ENCODE measurements around the gene LSP1.

The LSP1 gene

GRCh38 chr11:1825039-1825740, 27.7 kb upstream of the LSP1 start:
- no peak for DNase-seq

DNA sequence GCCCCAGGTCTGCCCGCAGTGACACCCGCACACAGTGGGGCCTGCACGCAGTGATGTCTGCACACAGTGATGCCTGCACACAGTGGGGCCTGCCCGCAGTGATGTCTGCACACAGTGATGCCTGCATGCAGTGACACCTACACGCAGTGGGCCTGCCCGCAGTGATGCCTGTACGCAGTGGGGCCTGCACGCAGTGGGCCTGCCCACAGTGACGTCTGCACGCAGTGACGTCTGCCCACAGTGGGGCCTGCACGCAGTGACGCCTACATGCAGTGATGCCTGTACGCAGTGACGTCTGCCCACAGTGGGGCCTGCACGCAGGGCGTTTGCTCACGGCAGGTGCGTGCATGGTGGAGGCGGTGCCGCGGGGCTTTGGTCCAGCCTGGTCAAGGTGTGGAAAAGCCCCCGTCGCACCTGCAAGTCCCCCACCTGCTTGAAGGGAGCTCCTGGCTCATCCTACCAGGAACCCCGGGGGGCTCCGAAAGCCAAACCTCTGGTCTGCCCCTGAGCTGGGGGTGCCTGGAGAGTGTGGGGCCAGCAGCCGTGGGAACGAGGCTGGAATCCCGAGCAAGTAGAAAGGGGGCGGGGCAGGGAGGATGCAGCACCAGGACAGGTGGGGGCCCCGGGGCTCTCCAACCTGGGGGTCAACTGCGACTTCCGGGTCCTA, 27.0 kb upstream of the LSP1 start:
- no peak for DNase-seq

- DNase-seq = no peak
Measured at GRCh38 chr11:1826552-1827094, 26.3 kb upstream of the LSP1 start.

GRCh38 chr11:1827095-1827813, 25.6 kb upstream of the LSP1 start:
- DNase-seq = peak; percentile 16 to 37

- no peak for DNase-seq
Measured at GRCh38 chr11:1827931-1828330, 25.0 kb upstream of the LSP1 start.

DNA sequence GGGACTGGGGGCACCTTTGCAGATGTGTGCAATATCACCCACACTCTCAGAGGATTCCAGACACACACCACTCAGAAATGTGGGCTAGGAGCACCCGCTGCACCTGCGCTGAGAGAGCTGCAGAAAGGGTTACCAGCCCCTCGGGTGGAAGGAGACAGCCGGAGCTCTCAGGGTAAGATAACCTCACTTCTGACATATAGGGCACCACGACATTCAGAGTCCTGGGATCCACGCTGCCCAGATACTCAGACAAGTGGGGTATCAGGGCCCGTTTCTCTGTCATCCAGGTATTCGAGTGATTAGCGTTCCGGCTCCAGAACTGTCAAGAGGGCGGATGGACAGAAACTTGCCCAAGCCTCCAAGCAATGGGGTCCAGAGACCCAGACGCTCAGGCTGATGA, 24.3 kb upstream of the LSP1 start:
- no peak for DNase-seq

DNA sequence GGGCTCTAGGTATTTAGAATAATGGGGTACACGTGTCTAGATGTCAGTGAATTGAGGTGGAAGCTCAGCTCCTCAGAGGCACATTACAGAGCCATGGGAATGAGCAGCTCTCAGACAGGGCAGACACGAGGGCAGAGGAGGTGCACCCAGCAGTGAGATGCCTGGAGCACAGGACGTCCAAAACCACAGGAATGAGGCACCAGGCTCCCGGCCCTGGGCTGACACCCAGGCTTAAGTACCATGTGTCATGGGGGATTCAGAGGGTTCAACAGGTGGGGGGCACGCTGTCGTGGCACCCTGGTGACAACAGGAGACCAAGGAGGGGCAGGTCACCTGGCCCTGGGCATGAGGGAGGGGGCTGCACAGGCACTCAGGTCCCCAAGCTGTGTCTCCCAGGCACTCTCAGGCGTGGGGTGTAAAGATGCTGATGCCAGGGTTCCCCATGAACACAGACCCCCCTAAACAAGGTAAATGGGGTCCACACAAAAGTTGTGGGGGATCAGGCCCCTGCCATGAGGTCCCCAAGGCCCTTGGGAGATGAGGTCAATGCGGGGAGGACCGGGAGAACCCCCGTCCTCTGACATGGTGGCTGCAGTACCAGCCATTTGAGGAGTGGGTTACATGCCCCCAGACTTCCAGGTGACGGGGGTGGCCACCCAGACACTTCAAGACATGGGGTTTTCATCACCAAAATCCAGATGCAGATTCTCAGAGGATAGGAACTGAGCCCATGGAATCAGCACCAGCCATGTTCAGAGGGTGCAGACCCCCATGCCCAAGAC, 23.7 kb upstream of the LSP1 start:
- no peak for DNase-seq

DNA sequence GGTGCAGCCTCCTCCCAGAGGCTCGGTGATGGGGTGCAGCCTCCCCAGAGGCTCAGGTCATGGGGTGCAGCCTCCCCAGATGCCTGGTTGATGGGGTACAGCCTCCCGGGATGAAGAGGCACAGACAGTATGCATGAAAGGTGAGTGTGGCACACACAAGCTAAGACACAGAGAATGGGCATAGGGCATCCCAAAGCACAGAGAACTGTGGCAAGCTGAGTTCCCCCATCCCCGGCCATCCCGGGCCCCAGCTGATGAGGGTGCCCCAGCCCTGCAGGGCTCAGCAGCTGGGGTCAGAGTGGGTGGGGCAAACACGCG, 22.9 kb upstream of the LSP1 start:
- DNase-seq = no peak

GRCh38 chr11:1830322-1831223, 22.3 kb upstream of the LSP1 start:
- DNase-seq = no peak

DNA sequence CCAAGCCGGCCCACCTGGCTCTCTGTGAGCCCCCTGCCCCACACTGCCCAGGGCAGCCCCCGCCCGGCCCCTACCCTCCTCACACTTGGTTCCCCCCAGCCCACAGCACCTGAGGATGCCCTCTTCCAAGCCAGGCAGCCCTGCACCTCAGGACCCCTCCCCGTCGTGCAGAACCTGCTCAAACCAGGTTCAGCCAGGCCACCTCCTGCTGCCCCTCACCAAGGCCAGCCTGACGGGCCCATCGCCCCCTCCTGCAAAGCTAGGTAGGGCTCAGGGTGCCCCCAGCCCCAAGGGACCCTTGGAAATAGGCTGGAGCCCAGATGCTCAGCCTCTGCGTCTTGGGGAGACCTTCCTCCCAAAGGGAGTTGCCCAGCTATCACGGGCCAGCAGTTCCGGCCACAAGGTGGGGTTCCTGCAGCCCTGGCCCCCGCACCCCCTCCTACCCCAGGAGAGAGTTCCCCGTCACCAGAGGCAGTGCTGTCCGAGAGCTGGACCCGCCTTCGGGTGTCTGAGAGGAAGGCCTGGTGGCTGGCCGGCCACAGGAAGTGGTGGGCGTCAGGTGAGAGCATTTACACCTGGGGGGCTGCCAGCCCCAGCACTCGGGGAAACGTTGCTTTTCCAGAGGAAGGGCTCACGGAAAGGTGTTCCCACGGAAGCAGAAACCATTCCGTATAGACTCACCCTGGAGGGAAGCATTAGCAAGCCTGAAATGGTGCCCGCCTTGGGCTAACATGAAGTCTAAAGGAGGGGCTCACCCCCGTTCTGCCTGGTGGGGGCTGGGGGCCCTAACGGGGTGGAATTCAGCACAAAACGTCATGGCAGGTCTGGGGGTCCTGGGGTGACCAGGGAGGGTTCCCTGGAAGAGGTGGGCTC, 21.3 kb upstream of the LSP1 start:
- no peak for DNase-seq

DNA sequence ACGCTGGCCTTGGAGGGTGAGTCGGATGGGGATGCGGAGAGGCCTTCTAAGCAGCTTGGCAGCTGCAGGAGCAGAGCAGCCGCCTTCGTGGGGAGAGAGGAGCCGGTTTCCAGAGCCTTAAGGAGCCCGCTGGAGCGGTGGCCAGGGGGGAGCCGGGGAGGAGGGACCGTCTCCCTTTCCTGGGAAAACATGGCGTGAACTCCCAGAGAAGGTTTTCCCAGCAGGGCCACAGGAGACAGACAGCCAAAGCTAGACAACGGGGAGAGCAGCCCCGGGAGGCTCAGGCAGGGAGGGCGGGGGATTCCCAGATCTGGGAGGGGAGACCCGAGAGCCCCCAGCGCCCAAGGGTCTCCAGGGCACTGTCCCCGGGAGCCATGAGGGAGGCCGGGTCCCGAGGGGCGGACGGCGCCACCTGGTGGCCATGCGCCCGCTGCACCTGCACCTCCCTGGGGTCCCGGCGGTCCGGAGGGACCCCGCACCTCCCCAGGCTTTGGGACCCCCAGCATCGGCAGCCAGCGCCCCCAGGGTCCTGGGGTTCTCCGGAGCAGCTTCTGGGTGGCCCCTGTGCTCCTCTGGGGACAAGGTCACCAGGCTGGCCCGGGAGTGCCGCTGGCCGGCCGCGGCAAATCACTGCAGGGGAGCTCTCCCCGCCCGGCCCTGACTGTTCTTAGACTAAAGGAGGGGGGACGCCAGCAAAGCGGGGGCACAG, 20.5 kb upstream of the LSP1 start:
- DNase-seq = peak in 1 of 2 donors; percentile 35

DNA sequence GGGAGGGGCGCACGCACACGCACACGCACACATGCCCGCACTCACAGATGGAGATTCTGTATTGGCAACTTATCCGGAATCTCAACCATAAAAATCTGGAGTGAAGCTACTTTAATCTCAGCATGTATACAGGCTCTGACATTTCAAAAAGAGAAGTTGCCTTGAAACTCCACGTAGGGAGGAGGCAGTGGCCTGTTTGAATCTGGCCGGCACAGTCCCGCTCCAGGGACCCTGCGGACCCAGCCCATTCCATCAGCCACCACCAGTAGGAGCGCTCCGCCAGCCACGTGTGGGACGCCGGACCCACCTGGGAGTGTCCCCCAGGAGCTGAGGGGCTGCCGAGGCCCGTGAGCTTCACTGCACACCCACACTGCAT, 20.0 kb upstream of the LSP1 start:
- no peak for DNase-seq

- DNase-seq = no peak
Measured at GRCh38 chr11:1834062-1834610, 18.7 kb upstream of the LSP1 start.

DNA sequence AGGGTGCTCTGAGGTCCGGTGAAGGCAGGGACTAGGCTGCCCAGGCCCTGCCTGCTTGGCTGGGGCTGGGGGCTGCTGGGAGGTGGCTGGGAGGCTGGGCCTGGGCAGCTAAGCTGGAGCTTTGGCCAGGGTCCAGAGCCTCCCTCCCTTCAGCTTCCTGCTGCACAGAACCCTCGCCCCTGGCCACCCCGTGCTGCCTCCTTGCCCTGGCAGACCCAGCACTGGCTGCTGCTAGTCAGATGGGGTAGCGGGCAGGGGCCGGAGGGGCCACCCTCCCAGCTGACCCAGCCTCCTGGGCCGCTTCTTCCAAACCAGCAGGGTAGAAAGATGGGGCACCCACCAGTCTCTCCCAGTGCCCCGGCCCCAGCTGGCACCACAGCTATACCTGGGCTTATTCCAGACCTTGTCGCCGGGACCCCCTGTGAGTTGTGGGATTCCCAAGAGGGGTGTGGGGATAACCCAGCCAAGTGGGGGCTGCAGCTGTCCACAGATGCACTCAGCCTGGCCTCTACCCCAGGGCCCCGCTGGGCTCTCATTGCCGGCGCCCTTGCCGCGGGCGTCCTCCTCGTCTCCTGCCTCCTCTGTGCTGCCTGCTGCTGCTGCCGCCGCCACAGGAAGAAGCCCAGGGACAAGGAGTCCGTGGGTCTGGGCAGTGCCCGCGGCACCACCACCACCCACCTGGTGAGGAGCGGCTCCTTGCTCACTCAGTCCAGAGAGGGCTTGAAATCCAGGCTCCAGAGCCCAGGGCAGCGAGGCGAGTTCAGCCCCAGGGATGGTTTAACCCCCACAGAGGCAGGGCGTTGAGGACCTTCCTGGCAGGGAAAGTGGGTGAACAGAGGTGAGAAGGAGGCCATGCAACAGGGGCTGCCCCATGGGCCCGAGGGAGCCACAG, 17.9 kb upstream of the LSP1 start, which contains the start of gene SYT8:
Gene SYT8, plus strand, starts transcription at position 212 of the 892 bp plus-strand sequence. Its CDS starts 116 bp downstream, at position 328.
- DNase-seq = no peak

DNA sequence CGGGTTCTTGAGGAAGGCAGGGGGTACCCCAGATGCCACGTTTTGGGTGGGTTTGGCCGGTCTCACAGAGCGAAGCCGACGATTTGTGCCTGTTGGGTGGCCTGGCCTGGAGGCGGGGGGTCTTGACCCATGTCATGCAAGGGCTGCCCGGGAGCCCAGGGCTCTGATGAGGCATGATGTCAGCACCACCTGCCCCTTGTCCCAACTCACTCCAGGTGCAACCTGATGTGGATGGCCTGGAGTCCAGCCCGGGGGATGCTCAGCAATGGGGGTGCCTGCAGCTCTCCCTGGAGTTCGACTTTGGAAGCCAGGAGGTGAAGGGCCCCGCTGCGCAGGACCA, 17.2 kb upstream of the LSP1 start:
- DNase-seq = no peak

GRCh38 chr11:1836011-1836945, 16.6 kb upstream of the LSP1 start:
- no peak for DNase-seq

DNA sequence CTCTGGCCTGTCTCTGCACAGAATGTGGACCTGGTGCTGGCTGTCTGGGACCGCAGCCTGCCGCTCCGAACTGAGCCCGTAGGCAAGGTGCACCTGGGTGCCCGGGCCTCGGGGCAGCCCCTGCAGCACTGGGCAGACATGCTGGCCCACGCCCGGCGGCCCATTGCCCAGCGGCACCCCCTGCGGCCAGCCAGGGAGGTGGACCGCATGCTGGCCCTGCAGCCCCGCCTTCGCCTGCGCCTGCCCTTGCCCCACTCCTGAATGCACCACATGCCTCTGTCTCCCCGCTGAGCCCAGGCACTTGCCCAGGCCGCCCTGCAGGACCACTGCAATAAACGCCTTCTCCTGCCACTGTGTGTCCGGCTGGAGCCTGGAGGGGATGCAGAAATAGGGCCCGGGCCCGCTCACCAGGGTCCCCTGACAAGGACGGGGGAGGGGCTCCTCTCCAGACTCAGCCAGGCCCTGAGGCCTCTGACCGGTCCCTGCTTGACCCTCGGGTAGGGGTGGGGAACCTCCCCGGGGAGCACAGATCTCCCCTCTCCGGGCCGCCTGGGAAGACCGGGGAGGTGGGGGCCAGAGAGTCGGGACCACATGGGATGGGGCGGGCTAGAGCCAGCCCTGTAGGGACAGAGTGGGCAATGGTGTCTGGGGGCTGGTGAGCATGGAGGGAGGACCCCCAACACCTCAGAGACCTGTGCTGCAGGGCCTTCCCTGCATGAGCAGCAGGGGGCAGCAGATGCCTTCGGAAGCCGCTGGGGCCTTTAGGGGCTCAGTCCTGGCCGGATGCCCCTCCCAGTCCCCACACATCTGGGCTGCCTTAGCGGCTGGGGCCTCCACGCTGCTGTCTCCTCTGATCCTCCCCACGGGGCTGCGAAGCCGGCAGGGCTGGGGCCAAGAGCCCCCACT, 15.5 kb upstream of the LSP1 start:
- no peak for DNase-seq

All from hippocampal formation (tissue), 2 donors.